ENCODE measurements around the gene CFAP210. TPM values are rescaled to one million over a fixed set of nuclear protein-coding genes. Genes with fewer than 3 reads are reported as not detected.

CFAP210 gene
- total and polyA plus RNA-seq, 10 of the 15 experiments (the other 5 are each of a cell fraction or from before 2014, with no cell fraction given) = not detected

DNA sequence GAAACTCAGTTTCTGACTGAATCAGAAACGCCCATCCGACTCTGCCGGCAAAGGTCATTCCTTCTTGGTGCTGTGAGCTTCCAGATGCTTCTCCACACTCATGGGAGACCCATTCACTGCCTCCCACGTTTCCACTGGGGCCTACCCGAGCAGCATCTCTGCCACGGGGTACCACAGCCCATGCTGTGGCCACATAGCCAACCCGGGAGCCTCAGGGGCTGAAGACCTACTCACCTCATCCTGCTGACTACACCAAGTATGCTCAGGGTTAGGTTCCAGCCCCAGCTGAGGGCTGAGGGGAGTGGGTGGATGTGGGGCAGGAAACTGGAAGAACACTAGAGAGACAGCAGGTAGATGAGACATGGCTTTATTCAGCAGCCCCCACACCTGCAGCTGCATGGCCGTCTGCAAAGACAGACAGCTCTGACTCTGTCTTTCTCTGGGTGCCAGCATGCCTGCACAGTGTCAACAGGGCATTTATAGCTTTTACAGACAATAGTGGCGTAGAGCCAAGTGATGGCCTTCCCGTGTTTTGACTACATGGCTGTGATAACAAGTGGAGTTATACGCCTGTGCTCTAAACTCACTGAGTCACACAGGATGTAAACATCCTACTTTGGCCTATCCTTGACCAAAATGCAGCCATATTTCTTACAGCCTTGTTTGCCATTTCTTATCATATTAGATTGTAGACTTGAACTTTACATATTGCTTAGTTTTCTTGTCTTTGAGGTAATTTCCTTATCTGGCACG, 22.9 kb upstream of the CFAP210 start:
- 63% methylated on average over 12 of the region's 12 CpGs for WGBS (ENCODE audit: insufficient coverage, insufficient replicate concordance, low lambda C conversion rate, missing lambda C conversion rate)
- Histone ChIP-seq H3K9me3 (replicated peaks; ENCODE audit: control insufficient read depth, insufficient read depth, low read length) (no peaks in the 10 kb centered on the region), H3K27ac (ENCODE audit: control insufficient read depth, insufficient read depth) (no peak overlapping the region), H3K9ac (ENCODE audit: control insufficient read depth, insufficient read depth, low read length) (no peak overlapping the region), H3K27me3 (replicated peaks in 1 of 2; ENCODE audit: control insufficient read depth in 2 of 2, insufficient read depth in 2 of 2, low read length in 1 of 2) (no peaks in the 10 kb centered on the region), H3K4me1 (ENCODE audit: control insufficient read depth, insufficient read depth, low read length) (no peaks in the 10 kb centered on the region; the same call in 1 of the 2 replicates), H4K20me1 (ENCODE audit: control insufficient read depth, insufficient read depth) (no peaks in the 10 kb centered on the region), H3K4me2 (ENCODE audit: control insufficient read depth, insufficient read depth) (no peak overlapping the region), H2AFZ (ENCODE audit: control insufficient read depth, low read depth, low read length) (no peak overlapping the region), H3K36me3 (ENCODE audit: control insufficient read depth in 2 of 2, insufficient read depth in 2 of 2, low read length in 1 of 2) (no peaks in the 10 kb centered on the region), H3K79me2 (ENCODE audit: control insufficient read depth, insufficient read depth, low read length) (no peaks in the 10 kb centered on the region), H3K4me3 (no peak overlapping the region)
- FAIRE-seq = no peak
- POLR2A ChIA-PET = no interaction called here
- no peak for TF ChIP-seq CUX1 (IDR thresholded peaks at IDR 0.05; ENCODE audit: insufficient replicate concordance, low read depth, low read length)
- TF ChIP-seq FOXM1 (IDR thresholded peaks at IDR 0.05; ENCODE audit: low read depth, low read length) = no peak
- TF ChIP-seq NFYA (IDR thresholded peaks at IDR 0.05; ENCODE audit: borderline replicate concordance, low read depth, low read length) = no peak
- no peak for TF ChIP-seq TCF3 (IDR thresholded peaks at IDR 0.05; ENCODE audit: borderline replicate concordance, insufficient read depth, low read depth, low read length)
- TF ChIP-seq NFYB (IDR thresholded peaks at IDR 0.05; ENCODE audit: insufficient read depth, low read depth, low read length) = no peak
- no peak for TF ChIP-seq CREB1 (IDR thresholded peaks at IDR 0.05; ENCODE audit: low read depth)
- no peak for TF ChIP-seq SMC3 (IDR thresholded peaks at IDR 0.05; ENCODE audit: borderline replicate concordance, low read length)
- no peak for TF ChIP-seq MAX (IDR thresholded peaks at IDR 0.05; ENCODE audit: low read depth, low read length)
- no peak for TF ChIP-seq HDGF (IDR thresholded peaks at IDR 0.05)
- TF ChIP-seq ASH2L (IDR thresholded peaks at IDR 0.05; ENCODE audit: borderline replicate concordance, low read depth) = no peak
- RAD21 ChIA-PET (ENCODE audit: unreplicated experiment) = no interaction called here
- in situ Hi-C loops (cut with MboI) = no loop called here
- no TSS peak for BruUV-seq (replicated peaks)
- DNase-seq (ENCODE audit: low read depth, low spot score) = no peak
- CTCF ChIA-PET = no interaction called here
- ATAC-seq = no peak
- intact Hi-C loops (cut with micrococcal nuclease; ENCODE audit: unreplicated experiment) = no loop called here
- SMC1A ChIA-PET (ENCODE audit: uncharacterized antibody, unreplicated experiment) = no interaction called here

All from GM12878 (cell line).